Right ventricle myocardium inferior (tissue), 1 donor: ENCODE data around the gene NPEPPS. TPM values are rescaled to one million over a fixed set of nuclear protein-coding genes. Genes with fewer than 3 reads are reported as not detected.

Experiments
- ATAC-seq: fragments of 200-7000 bp; cut with Tn5 transposase; one replicate; pipeline ENCODE4 v1.9.1; 2020; ENCODE audit warnings: mild to moderate bottlenecking, moderate library complexity
- DNase-seq: peaks from one replicate; pipeline ENCODE4 v3.0.0; 2021; ENCODE audit errors: missing footprints
- intact Hi-C: fragments of 100-400 bp; cut with DNase I; formaldehyde crosslinking; loops from one replicate; pipeline ENCODE4 v1.11.0; 2022
- total RNA-seq: library from RNA; stranded (reverse); fragmentation: NEBNext Ultra II Directional; extraction: Animal tissue kit (Norgen Biotek cat#: 25700); gene quantifications from one replicate; pipeline ENCODE4 v1.2.1, GENCODE V29; 2021
- donor health status: DM: no; HTN: yes; CAD: no; lungs with severe emphysema.

Gene NPEPPS
- total RNA-seq, 1 donor from 2014 or later = 83.9 TPM

DNA sequence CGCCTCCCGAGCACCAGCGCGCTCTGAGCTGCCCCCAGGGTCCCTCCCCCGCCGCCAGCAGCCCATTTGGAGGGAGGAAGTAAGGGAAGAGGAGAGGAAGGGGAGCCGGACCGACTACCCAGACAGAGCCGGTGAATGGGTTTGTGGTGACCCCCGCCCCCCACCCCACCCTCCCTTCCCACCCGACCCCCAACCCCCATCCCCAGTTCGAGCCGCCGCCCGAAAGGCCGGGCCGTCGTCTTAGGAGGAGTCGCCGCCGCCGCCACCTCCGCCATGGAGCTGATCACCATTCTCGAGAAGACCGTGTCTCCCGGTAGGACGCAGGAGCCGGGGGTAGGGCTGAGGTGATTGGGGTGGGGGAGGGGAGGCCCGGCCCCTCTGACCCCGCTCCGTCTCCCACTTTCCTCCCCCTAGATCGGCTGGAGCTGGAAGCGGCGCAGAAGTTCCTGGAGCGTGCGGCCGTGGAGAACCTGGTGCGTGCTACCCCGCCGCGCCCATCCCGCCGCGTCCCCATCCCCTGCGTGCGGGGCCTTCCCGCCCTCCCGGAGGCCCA lies 119.1 kb downstream of the NPEPPS start:
- peak; percentile 11 for ATAC-seq
- intact Hi-C loops = no loop called here
- DNase-seq = no peak

DNA sequence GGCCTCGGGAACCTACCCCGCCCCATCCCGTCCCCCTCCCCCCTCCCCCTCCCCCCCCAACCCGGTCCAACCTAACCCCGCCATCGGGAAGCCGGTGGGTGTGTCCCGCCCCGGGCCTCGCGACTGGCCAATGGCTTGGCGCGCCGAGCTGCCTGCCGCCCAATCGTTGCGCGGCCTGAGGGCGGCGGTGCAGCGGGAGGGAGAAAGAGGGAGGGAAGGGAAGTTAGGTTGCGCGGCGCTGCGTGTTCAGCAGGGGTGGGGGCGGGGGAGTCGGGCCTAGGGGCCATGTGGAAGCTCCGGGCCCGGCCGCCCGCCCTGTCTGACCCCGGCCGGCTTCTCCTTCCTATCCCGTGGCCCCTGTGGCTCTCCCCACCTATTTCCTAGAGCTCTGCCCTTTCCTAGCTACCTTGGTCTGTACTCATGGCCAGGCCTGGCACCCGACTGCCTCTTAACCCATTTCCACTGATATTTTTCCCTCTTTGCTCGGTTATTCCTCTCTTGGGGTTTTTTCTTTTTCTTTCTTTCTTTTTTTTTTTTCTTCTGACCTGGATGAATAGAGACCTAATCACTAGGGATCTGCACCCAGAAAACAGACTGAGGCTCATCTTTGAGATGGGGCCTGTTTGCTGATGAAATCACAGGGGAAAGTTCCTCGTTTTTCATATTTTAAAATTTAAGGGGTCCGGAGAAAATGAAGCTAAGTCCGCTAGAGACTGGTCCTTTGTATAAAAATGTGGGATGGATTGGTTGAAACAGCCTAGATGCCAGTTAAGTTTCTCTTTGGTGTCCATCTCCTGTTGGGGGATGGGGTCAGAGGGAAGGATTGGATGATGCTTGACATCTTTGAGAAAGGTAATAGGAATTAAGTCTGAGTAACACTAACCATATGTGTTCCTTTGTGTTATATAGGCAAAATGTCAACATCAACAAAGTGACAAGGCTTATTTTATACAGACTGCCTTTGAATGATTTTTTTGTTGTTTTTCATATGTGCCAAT lies 119.9 kb downstream of the NPEPPS start:
- DNase-seq (peak; percentile 98), ATAC-seq (peak; percentile 81)
- intact Hi-C loops = no loop called here

- intact Hi-C loops = no loop called here
- DNase-seq (no peak), ATAC-seq (no peak)
These were observed 120.8 kb downstream of the NPEPPS start for GRCh38 chr17:47651704-47652103.

- no peak for DNase-seq
- intact Hi-C loops = no loop called here
- no peak for ATAC-seq
These were observed 121.7 kb downstream of the NPEPPS start for GRCh38 chr17:47652570-47652969.

DNA sequence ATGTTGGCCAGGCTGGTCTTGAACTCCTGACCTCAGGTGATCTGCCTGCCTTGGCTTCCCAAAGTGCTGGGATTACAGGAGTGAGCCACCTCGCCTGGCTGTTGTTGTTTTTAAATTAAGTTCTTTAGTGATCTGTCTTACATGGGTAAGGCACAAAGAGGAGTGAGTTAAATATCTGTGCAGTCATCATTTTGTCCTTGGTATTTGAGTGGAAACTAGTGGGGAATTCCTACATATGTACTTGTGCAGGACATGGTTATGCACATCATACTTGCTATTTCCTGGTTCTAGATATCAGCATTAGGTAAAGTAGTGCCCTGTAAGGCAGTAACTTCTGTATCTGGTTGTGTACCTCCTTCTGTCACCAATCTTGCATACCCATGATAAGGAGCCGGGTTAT lies 122.5 kb downstream of the NPEPPS start:
- ATAC-seq (no peak), DNase-seq (no peak)
- intact Hi-C loops = no loop called here

GRCh38 chr17:47654991-47655390 lies 124.1 kb downstream of the NPEPPS start:
- no peak for ATAC-seq
- no peak for DNase-seq
- intact Hi-C loops = no loop called here

DNA sequence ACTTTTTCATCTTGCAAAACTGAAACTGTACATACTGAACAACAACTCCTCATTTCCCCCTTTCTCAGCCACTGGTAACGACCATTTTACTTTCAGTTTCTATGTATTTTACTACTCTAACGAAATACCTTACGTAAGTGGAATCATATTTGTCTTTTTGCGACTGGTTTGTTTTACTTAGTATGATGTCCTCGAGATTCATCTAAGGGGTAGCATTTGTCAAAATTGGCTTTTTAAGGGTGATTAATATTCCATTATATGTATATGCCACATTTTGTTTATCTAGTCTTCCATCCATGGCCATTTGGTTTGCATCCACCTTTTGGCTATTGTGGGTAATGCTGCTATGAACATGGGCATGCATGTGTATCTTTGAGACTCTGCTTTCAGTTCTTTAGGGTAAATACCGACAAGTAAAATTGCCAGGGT lies 129.2 kb downstream of the NPEPPS start:
- intact Hi-C loops = loop anchor here (10.0 kb wide), 1 partner anchor 85 kb away; no protein-coding TSS in a partner anchor
- DNase-seq (no peak), ATAC-seq (no peak)

- DNase-seq = no peak
- peak; percentile 50 for ATAC-seq
- intact Hi-C loops = loop anchor here (10.0 kb wide), 1 partner anchor 81 kb away; no protein-coding TSS in a partner anchor
These were observed 133.2 kb downstream of the NPEPPS start for GRCh38 chr17:47663912-47664623.

- no peak for ATAC-seq
- intact Hi-C loops = loop anchor here (10.0 kb wide), 1 partner anchor 80 kb away; no protein-coding TSS in a partner anchor
These were observed 133.7 kb downstream of the NPEPPS start for GRCh38 chr17:47664624-47664941.

DNA sequence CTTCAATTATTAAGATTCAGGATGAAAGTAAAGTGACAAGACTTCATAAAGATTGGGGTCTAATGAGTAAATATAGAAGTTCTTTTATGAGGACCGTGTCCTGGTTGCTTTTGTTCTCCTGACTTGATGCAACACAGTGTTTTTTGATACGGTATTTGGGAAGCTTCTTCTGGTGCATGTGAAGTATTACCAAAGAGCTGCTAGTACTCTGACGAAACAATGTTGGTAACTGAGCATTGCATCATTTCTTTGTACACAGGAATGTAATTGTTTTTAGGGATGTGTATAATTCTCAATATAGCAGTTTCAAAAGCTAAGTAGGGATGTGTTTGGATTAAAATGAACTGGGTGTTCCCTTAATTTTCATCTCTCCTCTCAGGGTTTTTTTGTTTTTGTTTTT lies 134.7 kb downstream of the NPEPPS start:
- DNase-seq (no peak), ATAC-seq (no peak)
- intact Hi-C loops = loop anchor here (5.0 to 10.0 kb wide), 2 partner anchors 79 to 122 kb away; no protein-coding TSS in a partner anchor

More at GRCh38 chr17:47664624-47664941, 133.7 kb downstream of the NPEPPS start:
- DNase-seq = no peak

GRCh38 chr17:47669081-47669480 lies 138.2 kb downstream of the NPEPPS start:
- intact Hi-C loops = loop anchor here (5.0 to 10.0 kb wide), 2 partner anchors 76 to 118 kb away; no protein-coding TSS in a partner anchor
- DNase-seq (no peak), ATAC-seq (no peak)

GRCh38 chr17:47670064-47670463 lies 139.2 kb downstream of the NPEPPS start:
- DNase-seq = no peak
- ATAC-seq = no peak
- intact Hi-C loops = no loop called here

Other genes starting within 250 kb of the NPEPPS start
- gene EFCAB13, start 207.2 kb upstream of the NPEPPS start, total RNA-seq = 2.0 TPM
- gene KPNB1, start 118.8 kb downstream of the NPEPPS start, total RNA-seq = 166 TPM
- 14.2 TPM for gene TBKBP1, start 163.1 kb downstream of the NPEPPS start, total RNA-seq
- 0.27 TPM for gene TBX21, start 202.1 kb downstream of the NPEPPS start, total RNA-seq